IMR-90 (cell line): ENCODE data around the gene ASB11. TPM values are rescaled to one million over a fixed set of nuclear protein-coding genes. Genes with fewer than 3 reads are reported as not detected.

Experiments
- ATAC-seq: fragments of 200-7000 bp; cut with Tn5 transposase; 2 replicates; pipeline ENCODE4 v1.9.1; 2020; ENCODE audit warnings: low read depth, mild to moderate bottlenecking, moderate library complexity
- BruUV-seq: library from RNA; stranded (reverse); fragments of 400-500 nt; replicated peaks from 2 replicates; lab custom pipeline; 2021; lab: Mats Ljungman, UMichigan
- CTCF ChIA-PET: fragments of 300-600 bp; formaldehyde crosslinking; extraction: SDS; loops from one replicate; lab custom pipeline; 2021; ENCODE audit warnings: antibody characterized with exemption; lab: Yijun Ruan, JAX
- POLR2A ChIA-PET: fragments of 300-600 bp; sonication (Branson Sonifier 250); formaldehyde crosslinking; loops from one replicate; lab custom pipeline; 2022; ENCODE audit warnings: antibody characterized with exemption; ENCODE audit not compliant: unreplicated experiment; lab: Charles Lee
- DNase-seq: peaks from one replicate; pipeline ENCODE4 v3.0.0; 2013
- H2AFZ ChIP-seq: replicated peaks from 2 replicates; pipeline ENCODE3; 2013; ENCODE audit warnings: low read length, mild to moderate bottlenecking; ENCODE audit not compliant: poor library complexity
- H2AK5ac ChIP-seq: 2 replicates; pipeline ENCODE4 v1.6.1; 2013; ENCODE audit warnings: low read depth, low read length, inconsistent platforms
- H2AK9ac ChIP-seq: replicated peaks from 2 replicates; pipeline ENCODE3; 2013; ENCODE audit warnings: mild to moderate bottlenecking, low read depth, low read length, moderate library complexity; ENCODE audit not compliant: poor library complexity
- H2BK120ac ChIP-seq: 2 replicates; pipeline ENCODE4 v1.6.1; 2013; ENCODE audit warnings: low read depth, low read length, inconsistent platforms
- H2BK15ac ChIP-seq: 3 replicates; pipeline ENCODE4 v1.6.1; 2013; ENCODE audit warnings: low read depth, low read length, inconsistent platforms
- H2BK20ac ChIP-seq: 2 replicates; pipeline ENCODE4 v1.6.1; 2013; ENCODE audit warnings: low read depth, mild to moderate bottlenecking, inconsistent platforms, low read length, moderate library complexity
- H2BK5ac ChIP-seq: 2 replicates; pipeline ENCODE4 v1.6.1; 2013; ENCODE audit warnings: mild to moderate bottlenecking, low read depth, low read length, inconsistent platforms; ENCODE audit not compliant: poor library complexity, severe bottlenecking
- H3K14ac ChIP-seq: replicated peaks from 2 replicates; pipeline ENCODE4 v1.6.1; 2013; ENCODE audit warnings: low read depth, low read length, inconsistent platforms
- H3K18ac ChIP-seq: 2 replicates; pipeline ENCODE4 v1.6.1; 2013; ENCODE audit warnings: low read depth, low read length, control low read depth
- H3K23ac ChIP-seq: 2 replicates; pipeline ENCODE4 v1.6.1; 2013; ENCODE audit warnings: low read depth, low read length, inconsistent platforms
- H3K27ac ChIP-seq: 2 replicates; pipeline ENCODE4 v1.5.1; 2013; ENCODE audit warnings: mild to moderate bottlenecking, control low read depth, low read length; ENCODE audit not compliant: insufficient read depth
- H3K27me3 ChIP-seq: 2 replicates; pipeline ENCODE4 v1.6.1; 2013; ENCODE audit warnings: low read length; ENCODE audit not compliant: control insufficient read depth, insufficient read depth
- H3K36me3 ChIP-seq: 2 replicates; pipeline ENCODE4 v1.6.1; 2013; ENCODE audit warnings: low read length, mixed read lengths; ENCODE audit not compliant: control insufficient read depth, insufficient read depth
- H3K4ac ChIP-seq: 2 replicates; pipeline ENCODE4 v1.6.1; 2013; ENCODE audit warnings: low read depth, low read length, inconsistent platforms
- H3K4me1 ChIP-seq: 2 replicates; pipeline ENCODE4 v1.6.1; 2013; ENCODE audit warnings: low read length, mixed read lengths; ENCODE audit not compliant: control insufficient read depth, insufficient read depth
- H3K4me2 ChIP-seq: 2 replicates; pipeline ENCODE4 v1.6.1; 2013; ENCODE audit warnings: low read depth, mild to moderate bottlenecking, control low read depth, low read length, moderate library complexity
- H3K4me3 ChIP-seq: 2 replicates; pipeline ENCODE4 v1.5.1; 2013; ENCODE audit warnings: low read depth, mild to moderate bottlenecking, control low read depth, low read length, moderate library complexity; ENCODE audit not compliant: insufficient read depth
- H3K56ac ChIP-seq: 2 replicates; pipeline ENCODE4 v1.6.1; 2013; ENCODE audit warnings: low read length, inconsistent platforms; ENCODE audit not compliant: insufficient read depth; ENCODE audit errors: extremely low read depth
- H3K79me1 ChIP-seq, 2 experiments: 2 replicates each; pipeline ENCODE4 v1.6.1; 2013; ENCODE audit warnings: low read length in 2 of 2, inconsistent platforms in 1 of 2, low read depth in 1 of 2
- H3K9ac ChIP-seq: 2 replicates; pipeline ENCODE4 v1.6.1; 2013; ENCODE audit warnings: low read depth, low read length, control low read depth
- H3K9me1 ChIP-seq: 2 replicates; pipeline ENCODE4 v1.6.1; 2013; ENCODE audit warnings: low read length, inconsistent platforms; ENCODE audit not compliant: insufficient read depth
- H3K9me3 ChIP-seq: 2 replicates; pipeline ENCODE4 v1.6.1; 2013; ENCODE audit warnings: low read length; ENCODE audit not compliant: control insufficient read depth, insufficient read depth
- H4K20me1 ChIP-seq: 2 replicates; pipeline ENCODE4 v1.6.1; 2013; ENCODE audit warnings: low read length, inconsistent platforms; ENCODE audit not compliant: insufficient read depth
- H4K5ac ChIP-seq: 2 replicates; pipeline ENCODE4 v1.6.1; 2013; ENCODE audit warnings: mild to moderate bottlenecking, low read depth, low read length, control low read depth
- H4K8ac ChIP-seq, 2 experiments: 2 replicates each; pipeline ENCODE4 v1.6.1; 2013; ENCODE audit warnings: low read depth in 2 of 2, low read length in 2 of 2, control low read depth in 1 of 2, inconsistent platforms in 1 of 2
- H4K91ac ChIP-seq: 2 replicates; pipeline ENCODE4 v1.6.1; 2013; ENCODE audit warnings: low read depth, low read length, inconsistent platforms; ENCODE audit not compliant: insufficient read depth
- BHLHE40 ChIP-seq: fragments of 150-350 bp; IDR thresholded peaks from 2 replicates; pipeline ENCODE4 v1.6.1; 2016; ENCODE audit warnings: mild to moderate bottlenecking, low read depth, low read length
- CEBPB ChIP-seq: IDR thresholded peaks from 2 replicates; pipeline ENCODE4 v1.6.1; 2012; ENCODE audit warnings: low read depth, low read length, improper control_type of control experiment
- CTCF ChIP-seq: conservative IDR thresholded peaks from 2 replicates; pipeline ENCODE4 v1.5.1; 2012; ENCODE audit warnings: mild to moderate bottlenecking, low read depth, low read length, improper control_type of control experiment
- ELK1 ChIP-seq: fragments of 150-350 bp; IDR thresholded peaks from 2 replicates; pipeline ENCODE4 v1.6.1; 2016; ENCODE audit warnings: low read depth, mild to moderate bottlenecking, low read length, moderate library complexity, borderline replicate concordance
- MAFK ChIP-seq: IDR thresholded peaks from 2 replicates; pipeline ENCODE4 v1.6.1; 2012; ENCODE audit warnings: low read depth, low read length, improper control_type of control experiment
- MAZ ChIP-seq: IDR thresholded peaks from 2 replicates; pipeline ENCODE4 v1.6.1; 2012; ENCODE audit warnings: low read depth, mild to moderate bottlenecking, low read length, improper control_type of control experiment, moderate library complexity, borderline replicate concordance
- RAD21 ChIP-seq: IDR thresholded peaks from 2 replicates; pipeline ENCODE4 v1.6.1; 2012; ENCODE audit warnings: low read length, improper control_type of control experiment
- RCOR1 ChIP-seq: IDR thresholded peaks from 2 replicates; pipeline ENCODE4 v1.6.1; 2012; ENCODE audit warnings: mild to moderate bottlenecking, low read length, improper control_type of control experiment; ENCODE audit not compliant: insufficient replicate concordance
- RFX5 ChIP-seq: IDR thresholded peaks from 2 replicates; pipeline ENCODE4 v1.8.0; 2012; ENCODE audit warnings: low read depth, mild to moderate bottlenecking, low read length, moderate library complexity
- SMC3 ChIP-seq: fragments of 150-350 bp; IDR thresholded peaks from 2 replicates; pipeline ENCODE4 v1.6.1; 2016; ENCODE audit warnings: low read depth, mild to moderate bottlenecking, antibody characterized with exemption, low read length, moderate library complexity
- WGBS, 2 experiments: methylation state at CpG; one replicate each; pipeline versions ENCODE4 v1.1.5 to v1.1.7; 2013; ENCODE audit warnings: missing lambda C conversion rate in 2 of 2; ENCODE audit not compliant: insufficient read length in 1 of 2; ENCODE audit errors: extremely low coverage in 2 of 2; 5-methylcytosine and 5-hydroxymethylcytosine counted together
- dilution Hi-C: fragments of 300-500 bp; cut with HindIII; formaldehyde crosslinking; loops from one replicate; pipeline ENCODE4 v1.14.3; 2018; ENCODE audit warnings: low sequenced_read_pairs; ENCODE audit not compliant: unreplicated experiment
- in situ Hi-C: fragments of 300-500 bp; cut with MboI; formaldehyde crosslinking; loops from 3 replicates; pipeline ENCODE4 v1.14.3; 2019; ENCODE audit warnings: low sequenced_read_pairs, inconsistent platforms, mixed read lengths
- intact Hi-C: fragments of 100-400 bp; cut with micrococcal nuclease; formaldehyde crosslinking; loops from 2 replicates; pipeline ENCODE4 v1.10.0; 2022
- polyA plus RNA-seq, 3 experiments: library from polyadenylated mRNA; depleted of rRNA; stranded (reverse); fragments of >200 nt; gene quantifications; 2 replicates each; pipeline ENCODE4 v1.2.3, GENCODE V29; 2012; ENCODE audit warnings: low replicate concordance in 1 of 3
- total RNA-seq: library from RNA; depleted of rRNA; stranded (reverse); fragments of >200 nt; gene quantifications from 2 replicates; pipeline ENCODE4 v1.2.3, GENCODE V29; 2012
- TF ChIP-seq, protein P1 (sequence below): fragments of 150-350 bp; IDR thresholded peaks from 2 replicates; pipeline ENCODE4 v1.6.1; 2017; ENCODE audit warnings: mild to moderate bottlenecking, antibody characterized with exemption, low read length, low read depth

Gene ASB11
- total and polyA plus RNA-seq, 2 of the 4 experiments (the other 2 are of a cell fraction), result not detected

DNA sequence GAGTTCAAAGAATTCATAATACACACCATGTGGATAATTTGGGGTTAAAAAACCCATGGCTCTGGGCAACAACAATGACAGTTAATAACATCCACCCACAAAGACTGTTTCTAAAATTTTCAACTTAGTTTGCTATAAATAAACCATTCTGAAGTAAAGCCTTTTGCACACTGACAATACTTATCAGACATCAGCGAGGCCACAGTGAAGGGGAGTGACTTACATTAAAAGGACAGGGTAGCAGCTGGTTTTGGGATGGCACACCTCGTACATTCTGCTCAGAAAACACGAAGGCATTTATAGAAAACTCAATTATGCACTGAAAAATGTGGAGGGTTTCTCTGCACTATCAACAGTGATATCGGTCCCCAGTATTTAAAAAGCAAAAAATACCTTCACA, 4.9 kb upstream of the ASB11 start:
- H4K8ac ChIP-seq, result no peak overlapping the region
- H3K23ac ChIP-seq, result no peak overlapping the region
- CTCF ChIA-PET, result no interaction called here
- POLR2A ChIA-PET, result no interaction called here
- no peak overlapping the region for H3K9ac ChIP-seq
- H2BK15ac ChIP-seq, result no peak overlapping the region
- intact Hi-C loops, result no loop called here
- no peak overlapping the region for H3K4ac ChIP-seq
- no peak overlapping the region for H2AK9ac ChIP-seq
- H2BK120ac ChIP-seq, result no peak overlapping the region
- H3K79me1 ChIP-seq, result no peaks in the 10 kb centered on the region
- H3K18ac ChIP-seq, result no peak overlapping the region
- H3K56ac ChIP-seq, result no peak overlapping the region
- no peak overlapping the region for H2BK5ac ChIP-seq
- WGBS, 2 experiments, result no CpG with 5 or more reads among the region's 4 CpGs
- H3K14ac ChIP-seq, result no peak overlapping the region
- no peak overlapping the region for H3K27ac ChIP-seq
- no peak overlapping the region for H2AK5ac ChIP-seq
- H3K27me3 ChIP-seq, result no peaks in the 10 kb centered on the region
- DNase-seq (no peak), ATAC-seq (no peak)
- no peaks in the 10 kb centered on the region for H4K20me1 ChIP-seq
- H2AFZ ChIP-seq, result no peak overlapping the region
- no peak overlapping the region for H3K4me3 ChIP-seq
- H3K4me2 ChIP-seq, result no peak overlapping the region
- H4K91ac ChIP-seq, result no peak overlapping the region
- dilution Hi-C loops, result no loop called here
- in situ Hi-C loops, result no loop called here
- H3K9me1 ChIP-seq, result no peaks in the 10 kb centered on the region
- TF ChIP-seq, protein P1, sequence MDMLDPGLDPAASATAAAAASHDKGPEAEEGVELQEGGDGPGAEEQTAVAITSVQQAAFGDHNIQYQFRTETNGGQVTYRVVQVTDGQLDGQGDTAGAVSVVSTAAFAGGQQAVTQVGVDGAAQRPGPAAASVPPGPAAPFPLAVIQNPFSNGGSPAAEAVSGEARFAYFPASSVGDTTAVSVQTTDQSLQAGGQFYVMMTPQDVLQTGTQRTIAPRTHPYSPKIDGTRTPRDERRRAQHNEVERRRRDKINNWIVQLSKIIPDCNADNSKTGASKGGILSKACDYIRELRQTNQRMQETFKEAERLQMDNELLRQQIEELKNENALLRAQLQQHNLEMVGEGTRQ, result no peak
- no peak for TF ChIP-seq MAFK
- no peak for TF ChIP-seq SMC3
- no peak for TF ChIP-seq MAZ
- TF ChIP-seq RAD21, result no peak
- no peak for TF ChIP-seq RCOR1
- TF ChIP-seq BHLHE40, result no peak
- TF ChIP-seq ELK1, result no peak
- TF ChIP-seq CEBPB, result no peak
- no peak for TF ChIP-seq CTCF
- no peak for TF ChIP-seq RFX5
- H4K5ac ChIP-seq, result no peak overlapping the region
- no TSS peak for BruUV-seq
- H3K36me3 ChIP-seq, result no peaks in the 10 kb centered on the region
- no peaks in the 10 kb centered on the region for H3K4me1 ChIP-seq
- no peak overlapping the region for H2BK20ac ChIP-seq
- H3K9me3 ChIP-seq, result no peaks in the 10 kb centered on the region
